ENCODE results near the gene PGAM2.

Gene PGAM2

DNA sequence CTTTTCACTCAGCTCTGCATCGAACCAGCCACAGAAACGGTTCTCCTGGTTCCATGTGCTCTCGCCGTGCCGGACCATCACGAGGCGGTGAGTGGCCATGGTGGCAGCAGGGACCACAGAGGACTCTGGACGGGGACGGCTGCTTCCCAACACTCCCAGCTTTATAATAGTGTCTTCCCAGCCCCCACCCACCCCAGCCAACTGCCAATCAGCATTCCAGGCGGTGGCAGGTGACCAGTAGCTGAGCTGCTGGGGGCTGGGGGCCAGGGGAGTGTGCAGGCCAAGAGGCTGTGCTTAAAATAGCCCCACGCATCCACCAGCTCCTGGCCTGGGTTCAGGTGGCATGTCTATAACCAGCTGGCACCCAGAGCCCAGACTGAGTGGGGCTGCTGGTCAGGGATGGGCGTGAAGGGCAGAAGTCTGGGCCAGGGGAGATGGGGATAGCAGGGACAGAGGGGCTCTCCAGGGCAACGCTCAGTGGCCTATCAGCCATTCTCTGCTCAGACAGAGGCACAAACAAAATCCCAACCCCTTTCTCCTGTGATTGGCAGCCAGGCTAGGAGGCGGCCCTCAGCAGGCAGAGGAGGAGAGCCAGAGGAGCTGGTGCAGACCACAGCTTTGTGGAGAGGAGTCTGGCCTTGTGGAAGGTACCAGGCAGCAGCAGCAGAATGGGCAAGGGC is at the start of gene PGAM2:
Gene PGAM2, minus strand, starts transcription at position 137 of the 680 bp plus-strand sequence. Its CDS starts 38 bp downstream, at position 99.
- DNase-seq, result peak; percentile 24

- no peak for DNase-seq
Observed at GRCh38 chr7:44114586-44115310, 49.4 kb upstream of the PGAM2 start.

DNA sequence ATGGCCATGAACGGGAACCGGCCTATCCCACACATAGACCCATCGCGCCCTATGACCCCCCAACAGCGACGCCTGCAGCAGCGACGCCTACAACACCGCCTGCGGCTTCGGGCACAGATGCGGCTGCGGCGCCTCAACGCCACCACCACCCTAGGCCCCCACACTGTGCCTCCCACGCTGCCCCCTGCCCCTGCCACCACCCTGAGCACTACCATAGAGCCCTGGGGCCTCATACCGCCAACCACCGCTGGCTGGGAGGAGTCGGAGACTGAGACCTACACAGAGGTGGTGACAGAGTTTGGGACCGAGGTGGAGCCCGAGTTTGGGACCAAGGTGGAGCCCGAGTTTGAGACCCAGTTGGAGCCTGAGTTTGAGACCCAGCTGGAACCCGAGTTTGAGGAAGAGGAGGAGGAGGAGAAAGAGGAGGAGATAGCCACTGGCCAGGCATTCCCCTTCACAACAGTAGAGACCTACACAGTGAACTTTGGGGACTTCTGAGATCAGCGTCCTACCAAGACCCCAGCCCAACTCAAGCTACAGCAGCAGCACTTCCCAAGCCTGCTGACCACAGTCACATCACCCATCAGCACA is 48.5 kb upstream of the PGAM2 start:
- DNase-seq, result no peak

- no peak for DNase-seq
Observed at GRCh38 chr7:44112997-44113763, 47.8 kb upstream of the PGAM2 start.

DNA sequence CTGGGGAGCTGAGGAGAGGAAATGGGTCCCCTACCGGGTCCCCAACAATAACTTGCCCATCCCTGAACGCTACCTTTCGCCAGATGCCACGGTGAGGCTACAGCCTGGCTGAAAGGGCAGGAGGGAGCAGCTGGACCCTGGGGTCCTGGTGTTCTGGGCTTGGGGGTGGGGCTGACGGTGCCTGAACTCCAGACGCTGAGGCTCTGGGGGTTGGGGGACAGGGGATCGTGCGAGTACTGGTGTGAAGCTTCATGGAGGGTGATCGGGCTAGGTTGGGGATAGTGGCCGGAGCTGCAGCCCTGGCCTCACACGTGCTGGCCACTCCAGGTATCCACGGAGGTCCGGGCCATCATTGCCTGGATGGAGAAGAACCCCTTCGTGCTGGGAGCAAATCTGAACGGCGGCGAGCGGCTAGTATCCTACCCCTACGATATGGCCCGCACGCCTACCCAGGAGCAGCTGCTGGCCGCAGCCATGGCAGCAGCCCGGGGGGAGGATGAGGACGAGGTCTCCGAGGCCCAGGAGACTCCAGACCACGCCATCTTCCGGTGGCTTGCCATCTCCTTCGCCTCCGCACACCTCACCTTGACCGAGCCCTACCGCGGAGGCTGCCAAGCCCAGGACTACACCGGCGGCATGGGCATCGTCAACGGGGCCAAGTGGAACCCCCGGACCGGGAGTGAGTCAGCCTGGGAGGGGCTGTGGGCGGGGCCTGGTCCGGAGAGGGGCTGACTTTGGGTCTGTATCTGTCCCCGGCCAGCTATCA is 47.0 kb upstream of the PGAM2 start:
- DNase-seq, result no peak

DNA sequence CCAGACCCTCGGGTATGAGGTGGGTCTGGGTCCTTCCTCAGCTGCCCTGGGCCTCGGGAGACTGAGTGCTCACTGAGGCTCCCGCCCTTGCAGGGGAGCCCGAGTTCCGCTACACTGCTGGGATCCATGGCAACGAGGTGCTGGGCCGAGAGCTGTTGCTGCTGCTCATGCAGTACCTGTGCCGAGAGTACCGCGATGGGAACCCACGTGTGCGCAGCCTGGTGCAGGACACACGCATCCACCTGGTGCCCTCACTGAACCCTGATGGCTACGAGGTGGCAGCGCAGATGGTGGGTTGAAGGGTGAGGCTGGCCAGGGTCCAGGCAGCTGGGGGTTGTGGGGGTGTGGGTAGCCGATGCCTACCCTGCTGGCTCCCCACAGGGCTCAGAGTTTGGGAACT is 46.4 kb upstream of the PGAM2 start:
- no peak for DNase-seq

- no peak for DNase-seq
Observed at GRCh38 chr7:44110719-44111635, 45.6 kb upstream of the PGAM2 start.

DNA sequence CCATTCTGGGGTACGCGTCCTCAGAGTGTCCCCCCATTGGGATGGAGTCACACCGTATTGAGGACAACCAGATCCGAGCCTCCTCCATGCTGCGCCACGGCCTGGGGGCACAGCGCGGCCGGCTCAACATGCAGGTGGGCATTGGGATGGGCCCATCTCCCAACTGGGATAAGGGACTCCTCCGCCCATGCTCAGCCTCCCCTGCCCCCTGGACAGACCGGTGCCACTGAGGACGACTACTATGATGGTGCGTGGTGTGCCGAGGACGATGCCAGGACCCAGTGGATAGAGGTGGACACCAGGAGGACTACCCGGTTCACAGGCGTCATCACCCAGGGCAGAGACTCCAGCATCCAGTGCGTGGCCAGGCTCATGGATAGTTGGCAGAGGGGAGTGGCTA is 44.6 kb upstream of the PGAM2 start:
- DNase-seq, result no peak

DNA sequence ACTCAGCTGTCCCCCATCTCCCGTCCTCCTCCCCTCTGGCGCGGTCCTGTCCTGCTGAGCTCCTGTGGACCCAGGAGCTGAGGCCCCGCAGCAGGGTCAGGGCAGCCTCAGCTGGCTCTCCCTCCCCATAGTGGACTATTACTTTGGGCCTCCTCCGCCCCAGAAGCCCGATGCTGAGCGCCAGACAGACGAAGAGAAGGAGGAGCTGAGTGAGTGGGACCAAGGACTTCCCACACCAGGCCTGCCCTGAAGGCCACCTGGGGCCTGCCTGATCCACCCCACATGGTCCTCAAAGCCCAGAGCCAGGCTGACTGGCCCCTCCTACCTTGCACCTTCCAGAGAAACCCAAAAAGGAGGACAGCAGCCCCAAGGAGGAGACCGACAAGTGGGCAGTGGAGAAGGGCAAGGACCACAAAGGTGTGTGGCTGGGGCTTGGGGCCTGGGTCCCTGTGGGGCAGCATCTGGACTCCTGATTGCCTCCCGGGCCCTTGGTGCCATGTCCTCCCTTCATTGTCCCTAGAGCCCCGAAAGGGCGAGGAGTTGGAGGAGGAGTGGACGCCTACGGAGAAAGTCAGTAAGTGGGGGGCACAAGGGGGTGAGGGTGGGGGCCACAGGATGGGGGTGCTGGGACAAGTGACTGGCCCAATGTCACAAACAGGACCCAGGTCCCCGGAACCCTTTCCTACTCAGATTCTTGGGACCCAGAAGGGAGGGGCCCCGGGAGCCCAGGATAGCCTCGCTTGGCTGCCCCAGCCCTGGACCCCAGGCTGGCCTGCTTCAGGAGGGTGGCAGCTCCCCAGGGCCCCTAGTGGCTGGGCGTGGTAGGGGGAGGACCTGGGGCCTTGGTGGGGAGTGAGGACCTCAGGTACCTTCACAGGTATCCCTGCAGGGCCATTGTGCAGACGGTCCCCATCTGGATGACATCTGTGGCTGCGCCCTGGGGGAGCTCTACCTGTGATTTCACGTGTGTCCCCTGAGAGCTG is 43.7 kb upstream of the PGAM2 start:
- DNase-seq, result no peak

GRCh38 chr7:44107961-44108767 is 42.8 kb upstream of the PGAM2 start:
- DNase-seq, result no peak

DNA sequence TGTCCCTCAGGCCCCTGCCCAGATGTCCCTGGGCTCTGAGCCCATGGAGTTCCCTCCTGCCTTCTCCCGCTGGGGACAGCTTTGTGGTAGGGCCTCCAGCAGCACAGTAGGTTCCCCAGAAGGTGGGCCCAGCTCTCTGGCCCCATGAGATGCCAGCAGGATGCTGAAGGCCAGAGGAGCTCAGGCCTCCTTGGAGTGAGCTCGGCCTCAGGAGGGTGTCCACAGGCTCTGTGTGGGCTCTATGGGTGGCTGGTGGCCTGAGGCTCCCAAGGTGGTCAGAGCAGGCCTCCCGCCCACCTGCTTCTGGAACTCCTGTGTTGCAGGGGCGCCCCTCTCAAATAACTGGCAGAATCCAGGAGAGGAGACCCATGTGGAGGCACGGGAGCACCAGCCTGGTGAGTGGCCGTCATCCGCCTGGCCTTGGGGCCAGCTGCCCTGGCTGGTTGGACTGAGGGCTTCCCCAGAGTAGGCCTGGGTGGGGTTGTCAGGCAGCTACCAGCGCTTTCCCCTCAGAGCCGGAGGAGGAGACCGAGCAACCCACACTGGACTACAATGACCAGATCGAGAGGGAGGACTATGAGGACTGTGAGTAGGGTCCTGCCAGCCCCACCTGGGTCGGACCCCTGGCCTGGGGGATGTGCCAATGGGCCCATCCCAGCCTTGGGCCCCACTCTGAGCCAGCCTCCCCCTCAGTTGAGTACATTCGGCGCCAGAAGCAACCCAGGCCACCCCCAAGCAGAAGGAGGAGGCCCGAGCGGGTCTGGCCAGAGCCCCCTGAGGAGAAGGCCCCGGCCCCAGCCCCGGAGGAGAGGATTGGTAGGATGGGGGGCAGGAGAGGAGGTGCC is 42.0 kb upstream of the PGAM2 start:
- DNase-seq, result no peak

DNA sequence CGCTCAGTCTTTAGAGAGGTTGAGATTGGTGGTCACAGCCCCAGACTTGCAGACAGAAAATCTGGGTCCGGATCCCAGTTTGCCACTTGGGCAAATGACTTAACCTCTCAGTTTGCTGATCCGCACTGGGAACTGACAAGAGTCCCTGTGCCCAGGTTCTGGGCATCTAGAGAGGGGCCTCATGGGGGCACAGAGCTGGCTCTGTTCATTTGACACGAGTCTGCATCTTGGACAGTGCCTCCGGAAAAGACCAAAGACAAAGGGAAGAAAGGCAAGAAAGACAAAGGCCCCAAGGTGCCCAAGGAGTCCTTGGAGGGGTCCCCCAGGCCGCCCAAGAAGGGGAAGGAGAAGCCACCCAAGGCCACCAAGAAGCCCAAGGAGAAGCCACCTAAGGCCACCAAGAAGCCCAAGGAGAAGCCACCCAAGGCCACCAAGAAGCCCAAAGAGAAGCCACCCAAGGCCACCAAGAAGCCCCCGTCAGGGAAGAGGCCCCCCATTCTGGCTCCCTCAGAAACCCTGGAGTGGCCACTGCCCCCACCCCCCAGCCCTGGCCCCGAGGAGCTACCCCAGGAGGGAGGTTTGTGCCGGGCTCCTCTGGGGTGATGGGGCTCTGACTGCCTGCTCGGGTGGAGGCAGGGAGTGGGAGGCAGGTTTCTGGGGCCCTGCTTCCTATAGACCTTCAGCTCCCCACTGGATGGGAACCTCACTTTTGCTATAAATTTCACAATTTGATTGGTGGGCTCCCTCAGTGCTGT is 41.1 kb upstream of the PGAM2 start:
- no peak for DNase-seq

DNA sequence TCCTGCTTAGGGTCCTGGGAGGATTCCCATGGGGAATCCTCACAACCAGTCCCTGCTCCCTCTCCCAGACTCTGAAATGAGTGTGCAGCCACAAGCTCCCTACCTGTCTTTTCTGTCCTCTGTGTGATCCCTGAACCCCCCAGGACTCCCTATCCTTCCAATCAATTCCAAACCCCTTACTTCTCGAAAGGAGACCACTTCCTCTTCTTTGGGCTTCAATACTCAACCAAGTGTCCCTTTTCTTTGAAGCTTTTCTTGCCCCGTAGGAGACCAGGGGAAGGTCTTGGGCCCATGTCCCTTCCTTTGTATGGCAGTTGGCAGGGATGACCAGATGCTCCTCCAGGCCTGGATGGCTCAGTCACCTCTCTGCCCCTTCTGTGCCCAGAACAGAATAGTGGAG is 40.5 kb upstream of the PGAM2 start:
- no peak for DNase-seq

DNA sequence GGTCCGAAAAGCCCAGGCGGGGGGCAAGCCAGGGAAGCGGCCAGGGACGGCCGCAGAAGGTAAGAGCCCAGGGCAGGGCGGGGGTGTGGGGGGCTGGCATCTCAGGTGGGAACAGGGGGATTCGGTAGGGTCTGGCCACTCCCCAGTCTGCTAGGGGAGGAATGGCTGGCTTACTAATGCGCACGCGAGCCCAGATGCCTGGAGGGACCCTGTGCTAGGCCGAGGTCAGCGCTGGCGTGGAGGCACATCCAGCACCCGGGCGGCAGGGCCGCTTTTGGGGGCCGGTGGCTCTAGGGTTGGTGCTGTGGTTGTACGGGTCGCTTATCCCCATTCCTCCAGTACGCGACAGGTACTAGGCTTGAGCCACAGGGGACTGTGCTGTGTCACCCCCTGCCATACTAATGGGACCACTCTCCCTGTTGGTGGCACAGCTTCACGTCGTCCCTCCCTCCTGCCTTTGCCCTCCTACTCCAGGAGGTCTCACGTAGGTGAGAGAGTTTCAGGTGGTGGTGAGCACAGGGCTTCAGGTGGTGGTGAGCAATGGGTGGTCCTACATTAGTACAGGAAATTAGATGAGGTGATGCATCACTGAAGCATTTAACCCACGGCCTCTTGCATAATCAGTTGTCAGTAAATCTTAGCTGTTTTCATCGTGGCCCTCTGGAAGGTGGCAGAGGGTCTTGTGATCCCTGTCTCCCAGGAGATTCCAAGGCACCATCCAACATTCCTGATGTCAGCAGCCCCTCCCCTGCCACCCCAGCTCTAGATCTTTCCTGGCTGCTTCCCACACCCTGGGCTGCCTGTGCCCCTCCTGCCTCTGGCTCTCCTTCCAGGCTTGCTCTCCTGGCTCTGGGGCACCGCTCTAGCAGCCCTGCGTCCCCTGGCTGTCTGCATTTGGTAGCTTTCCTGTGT is 39.7 kb upstream of the PGAM2 start:
- no peak for DNase-seq

DNA sequence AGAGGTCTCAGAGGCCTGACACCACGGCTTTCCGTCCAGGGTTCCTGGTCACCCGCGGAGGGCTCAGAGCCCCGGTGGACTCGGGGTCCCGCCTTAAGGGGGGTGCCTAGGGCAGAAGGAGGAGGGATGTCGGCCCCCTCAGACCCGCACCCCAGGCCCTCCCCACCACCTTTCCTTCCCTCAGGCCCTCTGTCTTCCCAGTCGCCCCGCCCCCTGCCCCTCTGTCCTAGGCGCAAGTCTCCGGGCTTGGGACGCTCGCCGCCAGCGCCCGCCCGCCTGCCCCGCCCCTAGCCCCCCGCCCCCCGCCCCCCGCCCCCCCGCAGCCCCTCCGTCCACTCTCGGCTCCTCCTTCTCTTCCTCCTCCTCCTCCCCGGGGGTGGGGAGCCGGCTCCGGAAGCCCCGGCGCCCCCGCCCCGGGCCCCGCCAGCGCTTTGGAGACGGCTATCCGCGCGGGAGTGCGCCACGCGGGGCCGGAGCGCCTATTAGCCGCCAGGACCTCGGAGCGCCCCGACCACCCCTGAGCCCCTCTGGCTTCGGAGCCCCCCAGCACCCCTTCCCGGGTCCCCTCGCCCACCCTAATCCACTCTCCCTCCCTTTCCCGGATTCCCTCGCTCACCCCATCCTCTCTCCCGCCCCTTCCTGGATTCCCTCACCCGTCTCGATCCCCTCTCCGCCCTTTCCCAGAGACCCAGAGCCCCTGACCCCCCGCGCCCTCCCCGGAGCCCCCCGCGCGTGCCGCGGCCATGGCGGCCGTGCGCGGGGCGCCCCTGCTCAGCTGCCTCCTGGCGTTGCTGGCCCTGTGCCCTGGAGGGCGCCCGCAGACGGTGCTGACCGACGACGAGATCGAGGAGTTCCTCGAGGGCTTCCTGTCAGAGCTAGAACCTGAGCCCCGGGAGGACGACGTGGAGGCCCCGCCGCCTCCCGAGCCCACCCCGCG is 38.8 kb upstream of the PGAM2 start, which contains the start of gene AEBP1:
Gene AEBP1, plus strand, starts transcription at position 423 of the 937 bp plus-strand sequence. Its CDS starts 321 bp downstream, at position 744.
- DNase-seq, result peak; percentile 49

All from activated T-cell treated with anti-CD3 and anti-CD28 coated beads, Interleukin-2, amount 50 U/mL, for 1 hour (primary cell).